Daoy (cell line): ENCODE measurements around the gene WDR3. TPM values are rescaled to one million over a fixed set of nuclear protein-coding genes. Genes with fewer than 3 reads are reported as not detected.
"Not testable (repeated sequence)": the region's sequence is repeated elsewhere in the genome, so short reads cannot be mapped to it uniquely, and the experiment has no call there.

Experiments
- DNase-seq: peaks from one replicate; pipeline ENCODE4 v3.0.0-alpha.2; 2015; ENCODE audit warnings: low read depth
- total RNA-seq: library from RNA; depleted of rRNA; stranded (reverse); fragments of >200 nt; shearing (Covaris generic); gene quantifications from 2 replicates; pipeline ENCODE4 v1.2.3, GENCODE V29; 2014; rRNA removed

WDR3 gene
- 105 and 106 TPM in 2 replicates for total RNA-seq

DNA sequence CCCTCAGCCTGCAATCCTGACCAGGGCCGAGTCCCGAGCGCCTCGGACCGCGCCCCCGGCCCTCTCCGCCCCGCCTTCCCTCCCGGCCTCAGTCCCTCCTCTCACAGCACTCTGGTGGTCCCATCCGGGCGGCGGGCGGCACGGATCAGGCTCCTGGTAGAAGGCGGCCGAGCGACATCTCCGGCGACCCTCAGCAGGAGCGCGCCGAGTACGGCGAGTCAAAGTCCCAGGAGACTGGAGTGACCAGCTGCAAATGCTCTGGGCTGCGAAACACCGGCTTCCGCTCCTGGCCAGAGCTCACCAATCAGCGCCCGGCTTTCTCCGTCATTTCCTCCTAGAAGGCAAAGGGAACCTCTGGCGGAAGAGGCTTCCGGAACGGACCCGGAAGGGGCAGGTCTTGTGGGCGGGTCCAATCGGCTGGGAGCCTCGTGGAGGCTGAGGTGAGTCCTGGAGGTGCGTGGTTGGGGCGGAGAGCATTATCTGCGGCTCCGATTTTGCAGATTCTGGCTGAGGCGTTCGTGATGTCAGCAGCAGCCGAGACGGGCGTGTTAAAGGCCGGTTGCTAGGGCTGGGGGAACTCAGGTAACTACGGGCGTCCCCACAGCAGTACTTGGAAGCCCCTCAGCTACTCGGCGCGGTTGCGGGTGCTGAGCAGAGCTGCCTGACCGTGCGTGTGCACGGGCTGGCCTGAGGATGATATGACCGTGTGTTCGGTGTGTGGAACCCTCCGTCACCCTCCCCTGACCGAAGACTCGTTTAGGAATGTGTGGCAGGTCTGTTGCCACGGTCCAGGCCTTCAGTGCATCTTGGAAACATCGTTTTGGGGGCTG, at the start of gene WDR3, which contains the start of gene GDAP2:
Gene WDR3, plus strand, starts transcription at position 397 of the 830 bp plus-strand sequence. CDS start 3,581 bp downstream, outside the sequence.
Gene GDAP2, minus strand, starts transcription at position 279 of the 830 bp plus-strand sequence. CDS start 9,264 bp downstream, outside the sequence.
- peak; percentile 99 for DNase-seq

DNA sequence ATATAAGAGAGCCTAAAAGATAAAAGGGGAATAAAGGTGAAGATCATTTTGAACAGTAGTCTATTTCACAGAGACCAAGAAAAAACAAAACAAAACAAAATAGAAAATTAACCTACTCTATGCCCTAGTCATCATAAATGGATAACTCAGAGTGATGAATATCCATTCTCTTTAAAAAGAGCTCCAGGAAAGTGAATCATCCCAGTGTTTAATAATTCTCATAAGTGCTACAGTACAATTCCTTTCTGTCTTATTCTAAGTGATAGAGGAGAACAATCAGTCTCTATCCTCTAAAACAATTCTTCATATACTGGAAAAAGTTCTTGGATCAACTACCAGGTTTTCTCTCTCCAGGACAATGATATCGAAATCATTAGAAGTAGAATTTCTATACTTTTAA, 45.9 kb upstream of the WDR3 start:
- DNase-seq, result no peak

- DNase-seq, result peak; percentile 6
Measured at GRCh38 chr1:117886101-117886795, 43.3 kb upstream of the WDR3 start.

DNA sequence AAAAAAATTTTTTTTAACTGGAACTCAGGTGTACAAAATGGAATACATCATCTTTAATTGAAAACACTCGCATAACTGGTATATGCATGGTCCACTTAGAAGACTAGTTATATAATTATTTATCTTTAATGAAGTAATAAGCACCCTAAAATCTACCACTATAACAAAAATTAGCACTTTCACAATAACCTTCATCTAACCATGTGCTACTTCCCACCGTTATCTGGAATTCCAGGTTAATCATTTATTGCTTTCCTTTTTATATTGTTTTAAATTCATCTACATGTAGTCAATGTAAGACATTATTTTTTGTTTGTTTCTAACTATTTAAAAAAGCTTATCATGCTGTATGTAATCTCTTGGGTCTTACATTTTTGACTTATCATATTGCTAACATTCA, 39.1 kb upstream of the WDR3 start:
- DNase-seq, result no peak

GRCh38 chr1:117892512-117892911, 37.0 kb upstream of the WDR3 start:
- DNase-seq, result no peak

DNA sequence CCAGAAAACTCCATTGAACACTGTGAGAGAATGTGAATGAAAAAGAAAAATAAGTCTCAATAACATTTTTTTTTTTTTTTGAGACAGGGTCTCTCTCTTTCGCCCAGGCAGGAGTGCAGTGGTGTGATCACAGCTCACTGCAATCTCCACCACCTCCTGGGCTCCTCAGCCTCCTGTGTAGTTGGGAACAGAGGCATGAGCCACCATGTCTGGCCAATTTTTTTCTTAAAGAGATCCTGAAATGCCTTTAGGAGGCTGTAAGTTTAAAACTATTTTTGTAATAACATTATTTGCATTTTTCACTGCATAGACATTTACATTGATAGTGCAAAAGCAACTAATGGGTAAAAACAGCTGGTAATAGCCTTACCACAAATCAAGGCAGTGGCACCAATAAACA, 35.5 kb upstream of the WDR3 start:
- no peak for DNase-seq

GRCh38 chr1:117895482-117896114, 33.9 kb upstream of the WDR3 start:
- DNase-seq, result peak; percentile 79

DNA sequence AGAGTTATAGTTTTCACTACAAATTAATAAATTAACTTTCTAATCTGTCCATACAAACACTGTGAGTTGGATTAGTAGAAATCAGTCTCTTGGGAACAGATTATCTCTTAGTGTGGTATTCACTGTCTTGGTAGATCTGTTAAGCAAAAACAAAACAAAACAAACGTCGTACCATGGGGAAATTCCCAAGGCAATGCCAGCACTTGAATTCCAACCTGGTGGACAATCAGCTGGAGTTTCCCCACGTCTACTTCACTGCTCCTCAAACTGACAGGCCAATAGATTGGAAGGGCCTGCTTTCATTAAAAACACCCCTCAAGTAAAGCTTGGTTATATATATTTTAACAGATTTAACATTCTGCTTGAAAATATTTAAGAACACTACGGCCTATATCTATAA, 32.0 kb upstream of the WDR3 start:
- DNase-seq, result peak; percentile 11

DNA sequence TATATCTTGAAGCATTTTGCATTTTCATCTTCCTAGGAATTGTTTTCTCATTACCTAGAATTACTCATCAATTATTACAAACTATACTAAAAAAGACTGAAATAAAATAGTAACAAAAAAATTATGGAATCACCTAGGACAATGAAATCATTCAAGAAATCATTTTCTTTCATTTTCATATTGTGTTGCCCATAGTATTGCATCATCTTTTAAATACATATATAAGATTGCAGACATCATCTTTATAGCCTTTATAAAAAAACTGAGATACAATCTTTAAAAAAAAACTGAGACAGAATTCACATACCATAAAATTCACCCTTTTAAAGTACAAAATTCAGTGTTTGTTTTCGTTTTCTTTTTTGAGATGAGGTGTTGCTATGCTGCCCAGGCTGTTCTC, 29.7 kb upstream of the WDR3 start:
- no peak for DNase-seq

DNA sequence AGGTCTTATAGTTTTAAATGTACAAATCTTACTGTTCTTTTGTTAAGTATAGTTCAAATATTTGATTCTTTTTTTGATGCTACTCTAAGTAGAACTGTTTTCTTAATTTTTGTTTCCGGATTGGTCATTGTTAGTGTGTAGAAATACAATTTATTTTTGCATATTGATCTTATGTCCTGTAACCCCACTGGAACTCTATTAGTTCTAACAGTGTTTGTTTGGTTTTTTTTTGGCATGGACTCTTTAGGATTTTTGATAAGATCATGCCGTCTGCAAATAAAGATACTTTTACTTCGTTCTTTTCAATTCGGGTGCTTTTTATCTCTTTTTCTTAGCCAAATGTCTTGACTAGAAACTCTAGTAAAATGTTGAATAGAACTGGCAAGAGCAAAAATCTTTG, 26.6 kb upstream of the WDR3 start:
- no peak for DNase-seq

- DNase-seq, result no peak
Measured at GRCh38 chr1:117904485-117904884, 25.1 kb upstream of the WDR3 start.

DNA sequence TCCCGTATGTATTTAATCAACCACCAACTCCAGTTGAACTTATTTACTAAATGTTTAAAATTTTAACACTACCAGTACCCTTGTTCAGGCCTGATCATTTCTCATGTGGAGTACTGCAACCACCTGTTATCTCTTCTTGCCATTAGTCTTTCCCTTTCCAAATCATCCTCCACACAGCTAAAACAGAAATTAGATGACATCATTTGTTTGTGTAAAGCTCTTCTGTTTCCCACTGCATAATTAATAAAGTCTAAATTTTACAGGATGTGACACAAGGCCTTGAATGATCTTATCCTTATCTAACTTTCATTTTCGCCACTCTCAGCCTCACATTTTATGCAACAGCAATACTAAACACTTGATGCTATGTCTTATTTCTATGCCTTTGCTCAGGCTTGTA, 24.5 kb upstream of the WDR3 start:
- DNase-seq, result no peak

GRCh38 chr1:117911051-117911450, 18.5 kb upstream of the WDR3 start:
- DNase-seq, result no peak

DNA sequence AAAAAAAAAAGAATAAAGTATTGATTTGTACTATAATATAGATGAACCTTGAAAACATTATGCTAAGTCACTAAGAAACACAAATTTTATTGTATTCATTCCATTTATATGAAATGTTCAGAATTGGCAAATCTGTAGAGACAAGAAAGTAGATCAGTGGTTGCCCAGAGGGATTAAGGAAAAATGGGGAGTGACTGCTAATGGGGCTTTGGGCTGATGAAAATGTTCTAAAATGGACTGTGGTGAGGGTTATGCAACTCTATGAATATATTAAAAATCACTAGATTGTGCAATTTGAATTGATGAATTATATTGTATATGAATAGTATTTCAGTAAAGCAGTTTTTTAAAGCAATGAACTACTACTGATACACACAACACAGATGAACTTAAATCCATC, 10.2 kb upstream of the WDR3 start:
- no peak for DNase-seq

DNA sequence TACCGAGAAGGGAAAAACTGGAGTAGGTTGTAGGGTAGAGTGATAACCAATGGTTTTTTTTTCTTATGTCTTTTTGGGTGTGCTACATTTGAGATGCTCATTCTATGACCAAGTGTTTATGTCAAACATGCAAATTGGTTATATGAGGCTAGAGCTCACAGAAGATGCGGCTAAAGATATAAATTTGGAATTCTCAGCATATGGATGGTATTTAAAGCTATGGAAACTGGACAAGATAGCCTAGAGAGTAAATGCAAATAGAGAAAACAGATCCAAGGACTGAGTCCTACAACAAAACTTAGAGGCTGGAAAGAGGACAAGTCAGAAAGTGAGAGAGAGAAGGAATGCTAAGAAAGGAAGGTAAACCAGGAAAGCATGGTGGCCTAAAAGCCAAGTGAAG, 7.5 kb upstream of the WDR3 start:
- DNase-seq, result no peak

DNA sequence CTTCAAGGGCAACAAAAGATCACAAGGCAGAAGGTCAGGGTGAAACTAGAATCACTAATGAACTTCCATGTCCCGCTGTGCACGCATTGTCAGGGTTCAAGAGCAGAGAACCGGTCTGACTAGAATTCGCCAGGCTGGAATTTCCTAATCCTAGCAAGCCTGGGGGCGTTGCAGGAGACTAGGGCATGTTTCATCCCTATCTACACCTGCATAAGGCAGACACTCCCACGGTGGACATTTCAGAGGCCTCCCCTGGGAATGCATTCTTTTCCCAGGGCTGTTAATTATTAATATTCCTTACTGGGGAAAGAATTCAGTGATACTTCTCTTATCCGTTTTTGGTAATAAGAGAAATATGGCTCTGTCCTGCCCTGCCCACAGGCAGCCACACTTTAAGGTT, 6.8 kb upstream of the WDR3 start:
- not testable (repeated sequence) for DNase-seq

- DNase-seq, result no peak
Measured at GRCh38 chr1:117925981-117926380, 3.6 kb upstream of the WDR3 start.

DNA sequence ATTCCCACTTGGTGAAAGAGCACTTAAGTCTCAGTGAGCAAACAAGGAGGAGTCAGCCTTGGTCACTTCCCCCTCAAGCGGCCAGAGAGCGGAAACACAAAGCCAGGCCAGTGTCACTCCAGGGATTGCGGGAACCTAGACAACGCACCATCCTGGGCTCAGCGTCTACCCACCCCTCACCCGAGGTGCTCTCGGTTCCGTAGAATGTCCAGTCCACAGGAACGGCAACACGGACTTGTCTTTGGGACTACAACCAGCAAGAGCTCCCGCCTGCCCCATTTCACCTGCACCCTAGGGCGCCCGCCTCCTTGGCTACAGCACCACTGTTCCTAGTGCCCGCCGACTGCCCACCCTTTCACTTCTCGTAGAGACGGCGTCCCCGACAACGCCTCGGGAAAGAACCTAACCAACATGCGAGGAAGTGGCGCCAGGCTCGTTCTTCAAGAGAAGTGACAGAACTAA, 627 bp upstream of the WDR3 start:
- DNase-seq, result peak; percentile 77

- DNase-seq, result no peak
Measured at GRCh38 chr1:117930173-117930447, 571 bp downstream of the WDR3 start.

GRCh38 chr1:117930484-117930883, 945 bp downstream of the WDR3 start:
- DNase-seq, result peak; percentile 5

DNA sequence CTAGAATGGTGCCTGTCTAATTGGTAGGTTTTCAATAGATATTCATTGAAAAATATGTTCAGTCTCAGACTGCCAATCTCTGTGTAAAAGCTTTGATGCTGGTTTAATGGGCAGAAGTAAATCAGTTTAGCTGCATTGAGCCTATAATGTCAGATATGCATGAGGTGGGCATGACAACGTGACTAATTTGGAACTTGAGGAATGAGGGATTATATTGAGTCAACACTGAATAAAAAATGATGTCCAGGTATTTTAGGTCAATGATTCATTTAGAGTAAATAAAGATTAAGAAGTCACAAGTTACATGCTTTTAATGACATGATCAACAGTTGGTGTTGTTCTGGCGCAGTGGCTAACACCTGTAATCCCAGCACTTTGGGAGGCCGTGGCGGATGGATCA, 3.0 kb downstream of the WDR3 start:
- no peak for DNase-seq

DNA sequence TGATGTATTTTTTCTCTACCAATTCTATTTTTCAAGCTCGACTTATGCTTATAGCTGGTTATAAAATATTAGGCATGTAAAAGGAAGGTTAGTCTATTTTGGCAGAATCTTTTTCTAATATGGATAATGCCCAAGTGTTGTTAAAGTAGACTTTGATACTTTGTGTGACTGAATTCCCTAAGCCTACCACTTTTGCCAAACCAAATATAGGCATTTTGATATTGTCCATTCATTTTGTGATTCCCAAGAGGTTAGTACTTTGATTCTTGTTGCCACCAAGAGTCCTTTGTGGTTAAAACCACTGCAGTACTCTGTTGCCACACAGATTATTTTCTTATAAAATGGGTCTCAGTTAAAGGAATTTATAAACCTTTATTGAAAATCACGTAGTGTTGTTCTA, 4.2 kb downstream of the WDR3 start:
- DNase-seq, result no peak

- no peak for DNase-seq
Measured at GRCh38 chr1:117942293-117942692, 12.8 kb downstream of the WDR3 start.
